SK-N-SH treated with all-trans-retinoic acid at 6 μM for 48 hours (cell line): ENCODE measurements around the gene MR1.
"Not testable (repeated sequence)": the region's sequence is repeated elsewhere in the genome, so short reads cannot be mapped to it uniquely, and the experiment has no call there.

Experiments
- ATAC-seq: fragments of 200-7000 bp; cut with Tn5 transposase; 3 replicates; pipeline ENCODE4 v1.9.1; 2020; ENCODE audit warnings: mild to moderate bottlenecking, moderate library complexity
- ARNTL ChIP-seq: fragments of 450-650 bp; formaldehyde crosslinking; IDR thresholded peaks from 2 replicates; pipeline ENCODE4 v1.5.0; 2020; ENCODE audit warnings: low read depth, mild to moderate bottlenecking, moderate library complexity, borderline replicate concordance
- BACH2 ChIP-seq: fragments of 250-450 bp; sonication (Bioruptor Pico); IDR thresholded peaks from 2 replicates; pipeline ENCODE4 v1.9.0; 2021; ENCODE audit warnings: mild to moderate bottlenecking, borderline replicate concordance
- CSDC2 ChIP-seq: fragments of 250-450 bp; sonication (Bioruptor Pico); IDR thresholded peaks from 2 replicates; pipeline ENCODE4 v1.5.0; 2020; ENCODE audit warnings: mild to moderate bottlenecking, moderate library complexity
- ESRRG ChIP-seq: fragments of 250-450 bp; sonication (Bioruptor Pico); IDR thresholded peaks from 2 replicates; pipeline ENCODE4 v1.6.1; 2021; ENCODE audit warnings: mild to moderate bottlenecking
- ISL1 ChIP-seq: fragments of 250-450 bp; sonication (Bioruptor Pico); IDR thresholded peaks from 2 replicates; pipeline ENCODE4 v2.1.2; 2022; ENCODE audit warnings: mild to moderate bottlenecking, moderate library complexity
- OSR1 ChIP-seq: fragments of 250-450 bp; sonication (Bioruptor Pico); IDR thresholded peaks from 2 replicates; pipeline ENCODE4 v1.8.0; 2022; ENCODE audit warnings: moderate library complexity, mild to moderate bottlenecking, inconsistent platforms
- PPARA ChIP-seq: fragments of 250-450 bp; sonication (Bioruptor Pico); IDR thresholded peaks from 2 replicates; pipeline ENCODE4 v1.5.0; 2020; ENCODE audit warnings: mild to moderate bottlenecking, borderline replicate concordance
- RARB ChIP-seq: fragments of 250-450 bp; sonication (Bioruptor Pico); IDR thresholded peaks from 2 replicates; pipeline ENCODE4 v1.8.0; 2021; ENCODE audit warnings: mild to moderate bottlenecking, moderate library complexity
- SNAI2 ChIP-seq: fragments of 250-450 bp; sonication (Bioruptor Pico); IDR thresholded peaks from 2 replicates; pipeline ENCODE4 v1.5.0; 2020; ENCODE audit warnings: mild to moderate bottlenecking, moderate library complexity
- TCF4 ChIP-seq: fragments of 250-450 bp; sonication (Bioruptor Pico); IDR thresholded peaks from 2 replicates; pipeline ENCODE4 v1.8.0; 2021; ENCODE audit warnings: mild to moderate bottlenecking, moderate library complexity, borderline replicate concordance
- ZC3H10 ChIP-seq: fragments of 250-450 bp; sonication (Bioruptor Pico); IDR thresholded peaks from 2 replicates; pipeline ENCODE4 v1.5.1; 2021; ENCODE audit warnings: mild to moderate bottlenecking, moderate library complexity
- ZFP3 ChIP-seq: fragments of 250-450 bp; sonication (Bioruptor Pico); IDR thresholded peaks from 2 replicates; pipeline ENCODE4 v1.5.0; 2020; ENCODE audit warnings: mild to moderate bottlenecking, moderate library complexity
- ZFP30 ChIP-seq: fragments of 450-650 bp; formaldehyde crosslinking; IDR thresholded peaks from 2 replicates; pipeline ENCODE4 v1.5.0; 2022; ENCODE audit warnings: mild to moderate bottlenecking, moderate library complexity
- ZNF565 ChIP-seq: fragments of 450-650 bp; formaldehyde crosslinking; conservative IDR thresholded peaks from 2 replicates; pipeline ENCODE4 v1.5.0; 2020; ENCODE audit warnings: low read depth, mild to moderate bottlenecking, moderate library complexity
- ZNF70 ChIP-seq: fragments of 450-650 bp; formaldehyde crosslinking; IDR thresholded peaks from 2 replicates; pipeline ENCODE4 v1.5.0; 2020; ENCODE audit warnings: mild to moderate bottlenecking, moderate library complexity
- ZNF8 ChIP-seq: fragments of 450-650 bp; formaldehyde crosslinking; IDR thresholded peaks from 2 replicates; pipeline ENCODE4 v1.5.0; 2020; ENCODE audit warnings: mild to moderate bottlenecking, moderate library complexity
- TF ChIP-seq, protein P1 (sequence below): fragments of 250-450 bp; sonication (Bioruptor Pico); IDR thresholded peaks from 2 replicates; pipeline ENCODE4 v1.8.0; 2021; ENCODE audit warnings: low read depth, mild to moderate bottlenecking, moderate library complexity, borderline replicate concordance
- TF ChIP-seq, protein P2 (sequence below): fragments of 250-450 bp; sonication (Bioruptor Pico); IDR thresholded peaks from 2 replicates; pipeline ENCODE4 v1.5.0; 2020; ENCODE audit warnings: mild to moderate bottlenecking, moderate library complexity
- TF ChIP-seq, protein P3 (sequence below): fragments of 250-450 bp; sonication (Bioruptor Pico); IDR thresholded peaks from 2 replicates; pipeline ENCODE4 v1.5.1; 2021; ENCODE audit warnings: mild to moderate bottlenecking, moderate library complexity
- TF ChIP-seq, protein P4 (sequence below): fragments of 250-450 bp; sonication (Bioruptor Pico); IDR thresholded peaks from 2 replicates; pipeline ENCODE4 v1.5.1; 2020; ENCODE audit warnings: low read depth, mild to moderate bottlenecking, moderate library complexity
- TF ChIP-seq, protein P5 (sequence below): fragments of 250-450 bp; sonication (Bioruptor Pico); IDR thresholded peaks from 2 replicates; pipeline ENCODE4 v1.8.0; 2020; ENCODE audit warnings: mild to moderate bottlenecking, moderate library complexity, borderline replicate concordance

Gene MR1

DNA sequence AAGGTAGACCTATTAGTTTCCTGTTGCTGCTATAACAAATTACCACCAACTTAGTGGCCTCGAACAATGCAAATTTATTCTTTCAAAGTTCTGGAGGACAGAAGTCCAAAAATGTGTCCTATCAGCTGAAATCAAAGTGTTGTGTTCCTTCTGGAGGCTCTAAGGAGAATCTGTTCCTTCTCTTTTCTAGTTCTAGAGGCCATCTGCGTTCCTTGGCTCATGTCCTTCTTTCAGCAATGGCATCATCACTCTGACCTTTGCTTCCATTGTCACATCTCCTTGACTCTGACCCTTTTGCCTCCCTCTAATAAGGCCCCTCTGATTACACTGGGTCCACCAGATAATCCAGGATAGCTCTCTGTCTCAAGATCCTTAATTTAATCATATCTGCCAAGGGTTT, 1.2 kb upstream of the MR1 start:
- no peak for ATAC-seq
- TF ChIP-seq OSR1 (CRISPR knock-in tag) (no peak), ZC3H10 (CRISPR knock-in tag) (no peak), ARNTL (CRISPR knock-in tag) (no peak)
- TF ChIP-seq, protein P1, sequence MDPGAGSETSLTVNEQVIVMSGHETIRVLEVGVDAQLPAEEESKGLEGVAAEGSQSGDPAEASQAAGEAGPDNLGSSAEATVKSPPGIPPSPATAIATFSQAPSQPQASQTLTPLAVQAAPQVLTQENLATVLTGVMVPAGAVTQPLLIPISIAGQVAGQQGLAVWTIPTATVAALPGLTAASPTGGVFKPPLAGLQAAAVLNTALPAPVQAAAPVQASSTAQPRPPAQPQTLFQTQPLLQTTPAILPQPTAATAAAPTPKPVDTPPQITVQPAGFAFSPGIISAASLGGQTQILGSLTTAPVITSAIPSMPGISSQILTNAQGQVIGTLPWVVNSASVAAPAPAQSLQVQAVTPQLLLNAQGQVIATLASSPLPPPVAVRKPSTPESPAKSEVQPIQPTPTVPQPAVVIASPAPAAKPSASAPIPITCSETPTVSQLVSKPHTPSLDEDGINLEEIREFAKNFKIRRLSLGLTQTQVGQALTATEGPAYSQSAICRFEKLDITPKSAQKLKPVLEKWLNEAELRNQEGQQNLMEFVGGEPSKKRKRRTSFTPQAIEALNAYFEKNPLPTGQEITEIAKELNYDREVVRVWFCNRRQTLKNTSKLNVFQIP (CRISPR knock-in tag): no peak

DNA sequence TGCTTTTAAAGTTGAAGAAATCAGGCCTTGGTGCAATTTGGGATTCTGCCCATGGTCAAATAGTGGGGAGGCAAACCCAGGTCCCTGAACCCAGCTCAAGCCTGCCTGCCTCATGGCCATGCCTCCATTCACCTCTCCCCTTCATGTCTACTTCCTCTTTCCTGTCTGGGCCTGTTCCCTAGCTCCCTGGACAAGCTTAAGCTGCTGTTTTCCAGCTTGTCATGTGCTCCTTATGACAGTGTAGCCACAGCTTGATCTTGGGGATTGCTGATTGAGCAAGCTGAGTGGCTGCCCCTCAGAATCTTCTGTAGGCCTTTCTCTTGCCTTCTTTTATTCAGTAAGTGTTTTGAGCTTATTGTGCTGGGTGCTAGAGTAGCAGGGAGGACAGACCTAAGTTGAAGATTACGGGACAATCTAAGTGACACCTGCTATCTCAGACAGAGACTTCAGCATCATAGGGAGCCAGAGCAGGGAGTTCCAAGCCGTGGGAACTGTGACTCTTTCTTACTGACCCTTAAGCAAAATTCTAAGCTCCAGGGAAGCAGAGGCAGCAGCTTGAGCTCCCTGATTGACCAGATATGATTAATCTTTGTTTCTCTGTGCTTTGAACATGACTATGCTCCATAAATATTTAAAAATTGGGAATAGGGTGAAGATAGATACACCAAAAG, 520 bp upstream of the MR1 start:
- ATAC-seq: peak; percentile 57
- TF ChIP-seq ZNF565 (CRISPR knock-in tag): no peak
- TF ChIP-seq OSR1 (CRISPR knock-in tag): 0 out of 2 replicates have a peak, but pooled peaks have one; percentile 64
- TF ChIP-seq, protein P2, sequence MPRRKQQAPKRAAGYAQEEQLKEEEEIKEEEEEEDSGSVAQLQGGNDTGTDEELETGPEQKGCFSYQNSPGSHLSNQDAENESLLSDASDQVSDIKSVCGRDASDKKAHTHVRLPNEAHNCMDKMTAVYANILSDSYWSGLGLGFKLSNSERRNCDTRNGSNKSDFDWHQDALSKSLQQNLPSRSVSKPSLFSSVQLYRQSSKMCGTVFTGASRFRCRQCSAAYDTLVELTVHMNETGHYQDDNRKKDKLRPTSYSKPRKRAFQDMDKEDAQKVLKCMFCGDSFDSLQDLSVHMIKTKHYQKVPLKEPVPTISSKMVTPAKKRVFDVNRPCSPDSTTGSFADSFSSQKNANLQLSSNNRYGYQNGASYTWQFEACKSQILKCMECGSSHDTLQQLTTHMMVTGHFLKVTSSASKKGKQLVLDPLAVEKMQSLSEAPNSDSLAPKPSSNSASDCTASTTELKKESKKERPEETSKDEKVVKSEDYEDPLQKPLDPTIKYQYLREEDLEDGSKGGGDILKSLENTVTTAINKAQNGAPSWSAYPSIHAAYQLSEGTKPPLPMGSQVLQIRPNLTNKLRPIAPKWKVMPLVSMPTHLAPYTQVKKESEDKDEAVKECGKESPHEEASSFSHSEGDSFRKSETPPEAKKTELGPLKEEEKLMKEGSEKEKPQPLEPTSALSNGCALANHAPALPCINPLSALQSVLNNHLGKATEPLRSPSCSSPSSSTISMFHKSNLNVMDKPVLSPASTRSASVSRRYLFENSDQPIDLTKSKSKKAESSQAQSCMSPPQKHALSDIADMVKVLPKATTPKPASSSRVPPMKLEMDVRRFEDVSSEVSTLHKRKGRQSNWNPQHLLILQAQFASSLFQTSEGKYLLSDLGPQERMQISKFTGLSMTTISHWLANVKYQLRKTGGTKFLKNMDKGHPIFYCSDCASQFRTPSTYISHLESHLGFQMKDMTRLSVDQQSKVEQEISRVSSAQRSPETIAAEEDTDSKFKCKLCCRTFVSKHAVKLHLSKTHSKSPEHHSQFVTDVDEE (CRISPR knock-in tag): no peak
- TF ChIP-seq, protein P1 (CRISPR knock-in tag): no peak
- TF ChIP-seq PPARA: no peak
- TF ChIP-seq ZNF8 (CRISPR knock-in tag): no peak
- TF ChIP-seq, protein P3, sequence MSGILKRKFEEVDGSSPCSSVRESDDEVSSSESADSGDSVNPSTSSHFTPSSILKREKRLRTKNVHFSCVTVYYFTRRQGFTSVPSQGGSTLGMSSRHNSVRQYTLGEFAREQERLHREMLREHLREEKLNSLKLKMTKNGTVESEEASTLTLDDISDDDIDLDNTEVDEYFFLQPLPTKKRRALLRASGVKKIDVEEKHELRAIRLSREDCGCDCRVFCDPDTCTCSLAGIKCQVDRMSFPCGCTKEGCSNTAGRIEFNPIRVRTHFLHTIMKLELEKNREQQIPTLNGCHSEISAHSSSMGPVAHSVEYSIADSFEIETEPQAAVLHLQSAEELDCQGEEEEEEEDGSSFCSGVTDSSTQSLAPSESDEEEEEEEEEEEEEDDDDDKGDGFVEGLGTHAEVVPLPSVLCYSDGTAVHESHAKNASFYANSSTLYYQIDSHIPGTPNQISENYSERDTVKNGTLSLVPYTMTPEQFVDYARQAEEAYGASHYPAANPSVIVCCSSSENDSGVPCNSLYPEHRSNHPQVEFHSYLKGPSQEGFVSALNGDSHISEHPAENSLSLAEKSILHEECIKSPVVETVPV (CRISPR knock-in tag): no peak
- TF ChIP-seq SNAI2: no peak
- TF ChIP-seq, all 23 proteins: peak for 1

DNA sequence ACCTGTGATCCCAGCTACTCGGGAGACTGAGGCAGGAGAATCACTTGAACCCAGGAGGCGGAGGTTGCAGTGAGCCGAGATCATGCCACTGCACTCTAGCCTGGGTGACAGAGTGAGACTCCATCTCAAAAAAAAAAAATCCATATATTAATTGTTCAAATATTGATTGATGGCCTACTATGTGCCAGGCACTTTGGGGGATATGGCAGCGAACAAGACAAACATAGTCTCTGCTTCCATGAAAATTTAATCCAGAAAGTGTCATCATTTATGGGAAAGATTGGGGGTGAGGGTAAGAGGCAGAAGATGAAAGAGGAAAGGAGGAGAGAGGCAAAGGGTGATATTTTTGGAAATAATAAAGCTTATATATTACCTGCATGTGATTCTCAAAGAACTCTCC, 1.4 kb downstream of the MR1 start:
- ATAC-seq: not testable (repeated sequence)

DNA sequence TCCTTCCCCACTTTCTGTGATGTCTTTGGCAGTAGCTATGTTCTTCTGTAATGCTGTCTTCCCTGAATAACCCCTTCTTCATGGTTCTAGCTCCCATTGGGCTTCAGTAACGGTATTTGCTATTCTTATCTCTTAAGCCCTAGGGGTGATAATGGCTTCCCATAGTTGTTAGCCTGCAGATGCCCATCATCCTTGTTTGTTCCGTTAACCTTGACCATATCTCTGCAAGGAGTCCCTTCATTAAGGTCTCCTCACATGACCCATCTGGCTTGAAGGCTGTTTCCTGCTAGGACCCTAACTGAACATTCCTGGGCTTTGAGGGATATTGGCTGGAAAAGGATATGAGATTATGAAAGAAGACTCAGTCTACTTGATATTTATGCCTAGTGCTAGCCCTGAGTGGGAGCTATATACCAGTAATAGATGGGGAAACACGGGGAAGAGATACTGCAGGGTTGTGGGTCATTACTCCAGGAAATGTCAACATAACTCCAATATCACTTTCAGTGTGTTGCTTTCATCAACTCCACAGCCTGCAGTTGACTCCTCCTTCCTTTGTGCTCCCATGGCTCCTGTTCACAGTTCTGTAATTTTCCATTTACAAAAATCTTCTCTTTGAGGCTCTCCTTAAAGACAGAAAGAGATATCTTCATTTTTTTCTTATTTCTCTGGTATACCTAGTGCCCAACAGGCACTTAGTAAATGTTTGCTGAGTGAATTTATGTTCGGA, 2.5 kb downstream of the MR1 start:
- no peak for ATAC-seq
- TF ChIP-seq, protein P4, sequence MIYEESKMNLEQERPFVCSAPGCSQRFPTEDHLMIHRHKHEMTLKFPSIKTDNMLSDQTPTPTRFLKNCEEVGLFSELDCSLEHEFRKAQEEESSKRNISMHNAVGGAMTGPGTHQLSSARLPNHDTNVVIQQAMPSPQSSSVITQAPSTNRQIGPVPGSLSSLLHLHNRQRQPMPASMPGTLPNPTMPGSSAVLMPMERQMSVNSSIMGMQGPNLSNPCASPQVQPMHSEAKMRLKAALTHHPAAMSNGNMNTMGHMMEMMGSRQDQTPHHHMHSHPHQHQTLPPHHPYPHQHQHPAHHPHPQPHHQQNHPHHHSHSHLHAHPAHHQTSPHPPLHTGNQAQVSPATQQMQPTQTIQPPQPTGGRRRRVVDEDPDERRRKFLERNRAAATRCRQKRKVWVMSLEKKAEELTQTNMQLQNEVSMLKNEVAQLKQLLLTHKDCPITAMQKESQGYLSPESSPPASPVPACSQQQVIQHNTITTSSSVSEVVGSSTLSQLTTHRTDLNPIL (CRISPR knock-in tag): no peak
- TF ChIP-seq ZNF565 (CRISPR knock-in tag) (no peak), ISL1 (CRISPR knock-in tag) (no peak), ZNF70 (CRISPR knock-in tag) (no peak), BACH2 (no peak), TCF4 (CRISPR knock-in tag) (no peak), SNAI2 (no peak), OSR1 (CRISPR knock-in tag) (no peak), ZC3H10 (CRISPR knock-in tag) (no peak), ZFP3 (no peak), ZFP30 (CRISPR knock-in tag) (no peak), CSDC2 (CRISPR knock-in tag) (no peak), PPARA (no peak), RARB (CRISPR knock-in tag) (no peak), ESRRG (CRISPR knock-in tag) (no peak)
- TF ChIP-seq, protein P2 (CRISPR knock-in tag): no peak
- TF ChIP-seq, protein P5, sequence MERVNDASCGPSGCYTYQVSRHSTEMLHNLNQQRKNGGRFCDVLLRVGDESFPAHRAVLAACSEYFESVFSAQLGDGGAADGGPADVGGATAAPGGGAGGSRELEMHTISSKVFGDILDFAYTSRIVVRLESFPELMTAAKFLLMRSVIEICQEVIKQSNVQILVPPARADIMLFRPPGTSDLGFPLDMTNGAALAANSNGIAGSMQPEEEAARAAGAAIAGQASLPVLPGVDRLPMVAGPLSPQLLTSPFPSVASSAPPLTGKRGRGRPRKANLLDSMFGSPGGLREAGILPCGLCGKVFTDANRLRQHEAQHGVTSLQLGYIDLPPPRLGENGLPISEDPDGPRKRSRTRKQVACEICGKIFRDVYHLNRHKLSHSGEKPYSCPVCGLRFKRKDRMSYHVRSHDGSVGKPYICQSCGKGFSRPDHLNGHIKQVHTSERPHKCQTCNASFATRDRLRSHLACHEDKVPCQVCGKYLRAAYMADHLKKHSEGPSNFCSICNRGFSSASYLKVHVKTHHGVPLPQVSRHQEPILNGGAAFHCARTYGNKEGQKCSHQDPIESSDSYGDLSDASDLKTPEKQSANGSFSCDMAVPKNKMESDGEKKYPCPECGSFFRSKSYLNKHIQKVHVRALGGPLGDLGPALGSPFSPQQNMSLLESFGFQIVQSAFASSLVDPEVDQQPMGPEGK: no peak
